Thyroid gland (tissue), 4 donors: Measurements from ENCODE around the gene ZSWIM8. TPM values are rescaled to one million over a fixed set of nuclear protein-coding genes. Genes with fewer than 3 reads are reported as not detected.

Experiments used
- DNase-seq, 2 donors: peaks; one replicate each; pipeline ENCODE4 v3.0.0-alpha.2; 2019
- H3K27ac ChIP-seq, 3 donors: fragments of 200-600 bp; sonication (generic); 1 replicate in 2 of 3; 2 replicates in 1 of 3; pipeline ENCODE4 v1.5.1; 2016 to 2019; ENCODE audit warnings: mild to moderate bottlenecking in 1 of 3, moderate library complexity in 1 of 3
- H3K27me3 ChIP-seq: fragments of 200-600 bp; sonication (generic); one replicate; pipeline ENCODE4 v1.5.1; 2019
- H3K36me3 ChIP-seq, 2 donors: fragments of 200-600 bp; sonication (generic); one replicate each; pipeline ENCODE4 v1.5.1; 2016 to 2019
- H3K4me1 ChIP-seq, 2 donors: fragments of 200-600 bp; sonication (generic); one replicate each; pipeline ENCODE4 v1.5.1; 2017 to 2019
- H3K4me3 ChIP-seq, 3 donors: fragments of 200-600 bp; sonication (generic); replicated peaks in 1 of 3; 1 replicate in 2 of 3; 2 replicates in 1 of 3; pipeline ENCODE4 v1.5.1; 2016; ENCODE audit warnings: mild to moderate bottlenecking in 1 of 3
- H3K9me3 ChIP-seq: fragments of 200-600 bp; sonication (generic); one replicate; pipeline ENCODE4 v1.5.1; 2017
- POLR2A ChIP-seq, 2 donors: fragments of 450-650 bp; IDR thresholded peaks; one replicate each; pipeline ENCODE4 v1.6.1; 2017; ENCODE audit warnings: antibody characterized with exemption in 2 of 2, mild to moderate bottlenecking in 2 of 2, moderate library complexity in 1 of 2
- WGBS, 2 donors: methylation state at CpG; one replicate each; pipeline ENCODE4 v1.1.5; 2017; 5-methylcytosine and 5-hydroxymethylcytosine counted together
- intact Hi-C: fragments of 100-400 bp; cut with DNase I; formaldehyde crosslinking; loops from one replicate; pipeline ENCODE4 v1.15.1; 2023
- small RNA-seq: library from RNA; depleted of rRNA; stranded (forward); fragments of <200 nt; gene quantifications from one replicate; pipeline ENCODE3, GENCODE V24; 2016
- total RNA-seq, 4 donors: library from RNA; depleted of rRNA; stranded (reverse); fragments of >200 nt; gene quantifications; one replicate each; pipeline ENCODE4 v1.2.3, GENCODE V29; 2016
- TF ChIP-seq, protein P1 (sequence below), 6 experiments: fragments of 200-600 bp in 3 of 6; fragments of 450-650 bp in 3 of 6; sonication (generic) in 3 of 6; IDR thresholded peaks; one replicate each; pipeline ENCODE4 v1.5.1; 2016 to 2019; ENCODE audit warnings: antibody characterized with exemption in 6 of 6, mild to moderate bottlenecking in 2 of 6, inconsistent platforms in 1 of 6, moderate library complexity in 1 of 6

Gene ZSWIM8
- total RNA-seq, 4 donors from 2014 or later = 67.2 to 199 (median 108) TPM

DNA sequence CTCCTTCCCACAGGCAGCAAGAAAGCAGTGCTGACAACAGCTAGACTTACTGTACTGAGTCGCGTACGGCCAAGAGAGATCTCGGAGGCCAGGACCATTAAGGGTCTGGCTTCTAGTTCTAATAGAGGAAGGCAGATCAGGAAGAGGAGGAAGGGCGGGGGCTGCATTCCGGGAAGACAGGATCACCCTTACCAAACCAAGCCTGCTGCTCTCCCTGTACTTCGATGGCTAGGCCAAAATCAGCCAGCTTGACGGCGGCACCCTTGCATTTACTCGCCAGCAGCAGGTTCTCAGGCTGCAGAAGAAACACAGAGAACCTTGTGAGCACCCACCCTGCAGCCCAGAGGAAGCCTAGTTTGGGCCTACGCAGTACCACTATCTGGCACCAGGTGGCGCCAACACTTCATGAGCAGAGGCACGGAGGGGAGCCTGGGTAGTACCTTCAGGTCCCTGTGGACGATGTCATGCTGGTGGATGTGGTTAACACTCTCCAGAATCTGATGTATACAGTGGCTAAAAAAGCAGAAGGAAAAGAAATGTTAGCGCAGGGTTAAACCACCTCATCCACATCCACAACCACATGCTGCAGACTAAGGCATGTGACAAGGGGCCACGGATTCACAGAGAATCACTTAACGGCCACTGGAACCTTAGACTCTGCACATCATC lies 63.5 kb downstream of the ZSWIM8 start:
- WGBS, 2 donors = 41 to 44% methylated on average over 13 to 17 of the region's 17 CpGs
- H3K9me3 ChIP-seq = no peaks in the 10 kb centered on the region
- H3K27me3 ChIP-seq = no peaks in the 10 kb centered on the region
- H3K27ac ChIP-seq = no peak overlapping the region
- H3K36me3 ChIP-seq = peaks cover 13 to 22% of the 10 kb centered on the region in 2 donors
- peak; percentile 81 to 83 for DNase-seq
- H3K4me3 ChIP-seq = no peak overlapping the region
- intact Hi-C loops = loop anchor here (5.0 kb wide), 1 partner anchor 93 kb away; no protein-coding TSS in a partner anchor
- H3K4me1 ChIP-seq = peaks cover 4 to 8% of the 10 kb centered on the region in 2 donors
- TF ChIP-seq, protein P1, sequence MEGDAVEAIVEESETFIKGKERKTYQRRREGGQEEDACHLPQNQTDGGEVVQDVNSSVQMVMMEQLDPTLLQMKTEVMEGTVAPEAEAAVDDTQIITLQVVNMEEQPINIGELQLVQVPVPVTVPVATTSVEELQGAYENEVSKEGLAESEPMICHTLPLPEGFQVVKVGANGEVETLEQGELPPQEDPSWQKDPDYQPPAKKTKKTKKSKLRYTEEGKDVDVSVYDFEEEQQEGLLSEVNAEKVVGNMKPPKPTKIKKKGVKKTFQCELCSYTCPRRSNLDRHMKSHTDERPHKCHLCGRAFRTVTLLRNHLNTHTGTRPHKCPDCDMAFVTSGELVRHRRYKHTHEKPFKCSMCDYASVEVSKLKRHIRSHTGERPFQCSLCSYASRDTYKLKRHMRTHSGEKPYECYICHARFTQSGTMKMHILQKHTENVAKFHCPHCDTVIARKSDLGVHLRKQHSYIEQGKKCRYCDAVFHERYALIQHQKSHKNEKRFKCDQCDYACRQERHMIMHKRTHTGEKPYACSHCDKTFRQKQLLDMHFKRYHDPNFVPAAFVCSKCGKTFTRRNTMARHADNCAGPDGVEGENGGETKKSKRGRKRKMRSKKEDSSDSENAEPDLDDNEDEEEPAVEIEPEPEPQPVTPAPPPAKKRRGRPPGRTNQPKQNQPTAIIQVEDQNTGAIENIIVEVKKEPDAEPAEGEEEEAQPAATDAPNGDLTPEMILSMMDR (IDR thresholded peaks at IDR 0.05) = peak; percentile 93 to 99 (median 97)
- no peak for TF ChIP-seq POLR2A (IDR thresholded peaks at IDR 0.05)

DNA sequence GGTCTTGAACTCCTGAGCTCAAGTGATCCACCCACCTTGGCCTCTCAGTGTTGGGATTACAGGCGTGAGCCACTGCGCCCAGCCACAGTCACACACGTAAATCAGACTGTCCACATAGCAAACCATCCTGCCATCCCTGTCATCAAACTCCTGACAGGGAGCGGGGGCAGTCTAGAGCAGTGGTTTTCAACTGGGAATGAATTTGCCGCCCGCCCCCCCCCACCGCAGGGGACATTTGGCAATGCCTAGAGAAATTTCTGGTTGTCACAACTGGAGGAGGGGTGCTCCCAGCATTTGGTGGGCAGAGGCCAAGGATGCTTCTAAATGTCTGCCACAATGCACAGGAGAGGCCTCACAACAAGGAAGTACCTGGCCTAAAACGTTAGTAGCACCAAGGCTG lies 64.8 kb downstream of the ZSWIM8 start:
- WGBS, 2 donors = 87 to 89% methylated on average over 4 to 5 of the region's 8 CpGs
- no peak for DNase-seq
- peaks cover 4 to 8% of the 10 kb centered on the region in 2 donors for H3K4me1 ChIP-seq
- H3K27me3 ChIP-seq = no peaks in the 10 kb centered on the region
- TF ChIP-seq, protein P1 (IDR thresholded peaks at IDR 0.05) = no peak
- TF ChIP-seq POLR2A (IDR thresholded peaks at IDR 0.05) = no peak
- H3K27ac ChIP-seq = peak overlapping the region in 1 of 3 donors; percentile 45
- H3K36me3 ChIP-seq = peaks cover 13 to 22% of the 10 kb centered on the region in 2 donors
- H3K9me3 ChIP-seq = no peaks in the 10 kb centered on the region
- no peak overlapping the region for H3K4me3 ChIP-seq
- intact Hi-C loops = no loop called here

DNA sequence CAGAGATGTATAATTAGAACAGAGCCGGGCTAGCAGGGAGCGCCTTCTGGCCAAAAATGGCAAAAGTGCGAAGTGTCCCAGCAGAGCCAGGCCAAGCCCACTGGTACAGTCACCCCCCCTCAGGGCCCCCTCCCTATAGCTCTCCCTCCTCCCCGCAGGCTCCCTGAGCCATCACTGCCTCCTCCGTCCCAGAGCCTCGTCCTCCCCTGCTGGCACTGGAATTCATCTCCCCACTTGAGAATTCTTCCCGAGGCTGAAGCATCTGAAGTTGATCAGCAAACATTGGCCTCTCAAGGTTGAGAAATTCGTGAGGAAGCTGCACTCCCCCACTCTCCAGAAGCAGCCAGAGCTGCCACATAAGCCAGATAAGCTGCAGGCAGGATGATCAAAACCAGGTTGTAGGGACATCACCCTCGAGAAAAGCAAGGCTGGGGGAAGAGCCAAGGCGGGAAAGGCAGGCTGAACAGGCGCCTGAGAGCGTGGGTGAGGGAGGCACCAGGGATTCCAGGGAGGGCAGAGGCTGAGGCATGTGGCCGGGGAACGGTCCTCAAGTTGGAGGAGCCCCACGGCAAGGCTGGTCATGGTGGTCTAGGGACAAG lies 65.6 kb downstream of the ZSWIM8 start:
- peaks cover 13 to 22% of the 10 kb centered on the region in 2 donors for H3K36me3 ChIP-seq

More for the DNA sequence above, 65.6 kb downstream of the ZSWIM8 start:
- H3K27me3 ChIP-seq = no peaks in the 10 kb centered on the region
- no peak overlapping the region for H3K4me3 ChIP-seq
- TF ChIP-seq, protein P1 (IDR thresholded peaks at IDR 0.05) = no peak
- no peak for TF ChIP-seq POLR2A (IDR thresholded peaks at IDR 0.05)
- peak; percentile 27 to 42 for DNase-seq
- intact Hi-C loops = no loop called here
- H3K9me3 ChIP-seq = no peaks in the 10 kb centered on the region
- H3K4me1 ChIP-seq = peaks cover 4 to 8% of the 10 kb centered on the region in 2 donors
- WGBS, 2 donors = 55 to 69% methylated on average over 13 to 15 of the region's 15 CpGs
- H3K27ac ChIP-seq = peak overlapping the region in 1 of 3 donors; percentile 45

Small RNA genes lying within 50 kb of the gene (small RNA-seq; reads per million reads assigned to genes)
- gene AC022400.4 = not detected
- not detected for gene AC022400.9
- not detected for gene ZSWIM8-AS1

Other genes starting within 250 kb of the ZSWIM8 start
- 100 to 1,000 TPM; 159 to 315 (median 201) TPM for gene USP54, start 194.3 kb upstream of the ZSWIM8 start, total RNA-seq
- gene MYOZ1, start 144.1 kb upstream of the ZSWIM8 start, total RNA-seq = 1 to 10 TPM; 2.0 to 7.0 (median 5.1) TPM
- not detected for gene SYNPO2L, start 129.6 kb upstream of the ZSWIM8 start, total RNA-seq
- gene AGAP5, start 87.5 kb upstream of the ZSWIM8 start, total RNA-seq = 10 to 100 TPM in 2 of 4 donors, 1 to 10 TPM in 2; 8.2 to 12.1 (median 10.2) TPM
- gene SEC24C, start 41.2 kb upstream of the ZSWIM8 start, total RNA-seq = 10 to 100 TPM; 56.2 to 95.2 (median 83.9) TPM
- 10 to 100 TPM; 14.1 to 57.3 (median 28.9) TPM for gene CHCHD1, start 3.6 kb upstream of the ZSWIM8 start, total RNA-seq
- gene NDST2, start 26.0 kb downstream of the ZSWIM8 start, total RNA-seq = 10 to 100 TPM; 12.1 to 31.0 (median 25.0) TPM
- 10 to 100 TPM; 21.2 to 27.4 (median 22.3) TPM for gene CAMK2G, start 88.9 kb downstream of the ZSWIM8 start, total RNA-seq
- 10 to 100 TPM in 1 of 4 donors, 1 to 10 TPM in 3; 3.8 to 13.3 (median 7.3) TPM for gene PLAU, start 125.5 kb downstream of the ZSWIM8 start, total RNA-seq
- gene VCL, start 212.5 kb downstream of the ZSWIM8 start, total RNA-seq = 100 to 1,000 TPM in 3 of 4 donors, 10 to 100 TPM in 1; 71.9 to 151 (median 112) TPM